Measurements from ENCODE around the gene ZEB2.

ZEB2 gene

GRCh38 chr2:144461308-144461766, 58.6 kb downstream of the ZEB2 start:
- no peak for TF ChIP-seq CTCF (IDR thresholded peaks at IDR 0.05; ENCODE audit: low read depth, low read length)
- peak; percentile 77 for DNase-seq (ENCODE audit: low read depth, low spot score)
- no peak overlapping the region for H3K4me3 ChIP-seq (ENCODE audit: low read depth, low read length)

GRCh38 chr2:144460727-144461307, 59.1 kb downstream of the ZEB2 start:
- H3K4me3 ChIP-seq (ENCODE audit: low read depth, low read length): no peak overlapping the region
- DNase-seq (ENCODE audit: low read depth, low spot score): no peak
- in situ Hi-C loops (cut with HindIII; ENCODE audit: low sequenced_read_pairs): no loop called here
- no peak for TF ChIP-seq CTCF (IDR thresholded peaks at IDR 0.05; ENCODE audit: low read depth, low read length)

More at GRCh38 chr2:144461308-144461766, 58.6 kb downstream of the ZEB2 start:
- in situ Hi-C loops (cut with HindIII; ENCODE audit: low sequenced_read_pairs): no loop called here

- H3K4me3 ChIP-seq (ENCODE audit: low read depth, low read length): no peak overlapping the region
- no peak for TF ChIP-seq CTCF (IDR thresholded peaks at IDR 0.05; ENCODE audit: low read depth, low read length)
- in situ Hi-C loops (cut with HindIII; ENCODE audit: low sequenced_read_pairs): no loop called here
- DNase-seq (ENCODE audit: low read depth, low spot score): peak; percentile 65
Measured at GRCh38 chr2:144459937-144460336, 60.0 kb downstream of the ZEB2 start.

- DNase-seq (ENCODE audit: low read depth, low spot score): no peak
- no peak for TF ChIP-seq CTCF (IDR thresholded peaks at IDR 0.05; ENCODE audit: low read depth, low read length)
- no peak overlapping the region for H3K4me3 ChIP-seq (ENCODE audit: low read depth, low read length)
- in situ Hi-C loops (cut with HindIII; ENCODE audit: low sequenced_read_pairs): no loop called here
Measured at GRCh38 chr2:144459286-144459685, 60.6 kb downstream of the ZEB2 start.

GRCh38 chr2:144458541-144458940, 61.4 kb downstream of the ZEB2 start:
- H3K4me3 ChIP-seq (ENCODE audit: low read depth, low read length): no peak overlapping the region
- in situ Hi-C loops (cut with HindIII; ENCODE audit: low sequenced_read_pairs): no loop called here
- no peak for TF ChIP-seq CTCF (IDR thresholded peaks at IDR 0.05; ENCODE audit: low read depth, low read length)

GRCh38 chr2:144456680-144457079, 63.2 kb downstream of the ZEB2 start:
- TF ChIP-seq CTCF (IDR thresholded peaks at IDR 0.05; ENCODE audit: low read depth, low read length): no peak
- peak; percentile 73 for DNase-seq (ENCODE audit: low read depth, low spot score)
- in situ Hi-C loops (cut with HindIII; ENCODE audit: low sequenced_read_pairs): no loop called here
- H3K4me3 ChIP-seq (ENCODE audit: low read depth, low read length): no peak overlapping the region

More at GRCh38 chr2:144458541-144458940, 61.4 kb downstream of the ZEB2 start:
- no peak for DNase-seq (ENCODE audit: low read depth, low spot score)

Data from astrocyte of the spinal cord (primary cell).